Esophagus muscularis mucosa (tissue), 4 donors: ENCODE measurements around the gene ADGRV1. TPM values are rescaled to one million over a fixed set of nuclear protein-coding genes. Genes with fewer than 3 reads are reported as not detected.
"Not testable (repeated sequence)": the region's sequence is repeated elsewhere in the genome, so short reads cannot be mapped to it uniquely, and the experiment has no call there.

ENCODE experiments used
- DNase-seq: peaks from one replicate; pipeline ENCODE4 v3.0.0-alpha.2; 2017; ENCODE audit errors: extremely low spot score
- H3K27ac ChIP-seq, 4 donors: fragments of 200-600 bp; sonication (generic); replicated peaks in 1 of 4; 1 replicate in 3 of 4; 2 replicates in 1 of 4; pipeline ENCODE4 v1.5.1; 2016 to 2019; ENCODE audit warnings: mild to moderate bottlenecking in 1 of 4
- H3K27me3 ChIP-seq, 4 donors: fragments of 200-600 bp; sonication (generic); one replicate each; pipeline versions ENCODE4 v1.5.1 to v1.6.0; 2016 to 2019
- H3K36me3 ChIP-seq, 4 donors: fragments of 200-600 bp; sonication (generic); one replicate each; pipeline ENCODE4 v1.5.1; 2016 to 2019
- H3K4me1 ChIP-seq, 4 donors: fragments of 200-600 bp; sonication (generic); one replicate each; pipeline ENCODE4 v1.5.1; 2016 to 2019
- H3K4me3 ChIP-seq, 4 donors: fragments of 200-600 bp; sonication (generic); 1 replicate in 2 of 4; 2 replicates in 2 of 4; pipeline ENCODE4 v1.5.1; 2016 to 2019; ENCODE audit warnings: mild to moderate bottlenecking in 4 of 4, moderate library complexity in 1 of 4
- H3K9me3 ChIP-seq, 4 donors: fragments of 200-600 bp; sonication (generic); 1 replicate in 3 of 4; 2 replicates in 1 of 4; pipeline ENCODE4 v1.5.1; 2016 to 2019
- CTCF ChIP-seq, 3 experiments: fragments of 200-600 bp in 2 of 3; fragments of 450-650 bp in 1 of 3; sonication (generic) in 2 of 3; IDR thresholded peaks; one replicate each; pipeline ENCODE4 v1.5.1; 2017 to 2019; ENCODE audit warnings: antibody characterized with exemption in 3 of 3, mild to moderate bottlenecking in 2 of 3, moderate library complexity in 1 of 3
- EP300 ChIP-seq: sonication (generic); formaldehyde crosslinking; IDR thresholded peaks from one replicate; pipeline ENCODE4 v1.6.1; 2017; ENCODE audit warnings: antibody characterized with exemption
- POLR2A ChIP-seq: fragments of 450-650 bp; IDR thresholded peaks from one replicate; pipeline ENCODE4 v1.6.1; 2017; ENCODE audit warnings: antibody characterized with exemption, moderate library complexity, mild to moderate bottlenecking, low read depth
- POLR2AphosphoS5 ChIP-seq, 2 donors: sonication (generic); formaldehyde crosslinking; IDR thresholded peaks; one replicate each; pipeline ENCODE4 v1.6.1; 2017; ENCODE audit warnings: antibody characterized with exemption in 2 of 2
- WGBS: methylation state at CpG from one replicate; pipeline ENCODE4 v1.1.5; 2018; 5-methylcytosine and 5-hydroxymethylcytosine counted together
- intact Hi-C: fragments of 100-400 bp; cut with DNase I; formaldehyde crosslinking; loops from one replicate; pipeline ENCODE4 v1.15.1; 2023
- total RNA-seq, 4 donors: library from RNA; depleted of rRNA; stranded (reverse); fragments of >200 nt; gene quantifications; one replicate each; pipeline versions ENCODE4 v1.1.0 to v1.2.1, GENCODE V29; 2016

The ADGRV1 gene
- total RNA-seq, 4 donors from 2014 or later, result 0.42 to 1.4 (median 0.54) TPM

- intact Hi-C loops, result no loop called here
- no peak for DNase-seq
- TF ChIP-seq CTCF (IDR thresholded peaks at IDR 0.05), result no peak
- no peak for TF ChIP-seq EP300
- TF ChIP-seq POLR2AphosphoS5 (IDR thresholded peaks at IDR 0.05), result no peak
- no peak for TF ChIP-seq POLR2A
- Histone ChIP-seq H3K4me1 (no peaks in the 10 kb centered on the region), H3K4me3 (no peak overlapping the region), H3K36me3 (no peaks in the 10 kb centered on the region), H3K9me3 (no peaks in the 10 kb centered on the region), H3K27me3 (no peaks in the 10 kb centered on the region), H3K27ac (no peak overlapping the region)
- WGBS, result 69% methylated on average over 4 of the region's 4 CpGs
These were observed 251.6 kb downstream of the ADGRV1 start for GRCh38 chr5:90810211-90810610.

- no peaks in the 10 kb centered on the region for H3K36me3 ChIP-seq
- WGBS, result 93% methylated on average over 4 of the region's 4 CpGs
- intact Hi-C loops, result no loop called here
- H3K4me3 ChIP-seq, result no peak overlapping the region
- no peak for TF ChIP-seq EP300
- TF ChIP-seq CTCF (IDR thresholded peaks at IDR 0.05), result no peak
- no peak for TF ChIP-seq POLR2AphosphoS5 (IDR thresholded peaks at IDR 0.05)
- no peak for TF ChIP-seq POLR2A
- DNase-seq, result no peak
- H3K27me3 ChIP-seq, result no peaks in the 10 kb centered on the region
- no peaks in the 10 kb centered on the region for H3K9me3 ChIP-seq
- H3K27ac ChIP-seq, result no peak overlapping the region
- no peaks in the 10 kb centered on the region for H3K4me1 ChIP-seq
These were observed 254.8 kb downstream of the ADGRV1 start for GRCh38 chr5:90813392-90813791.

GRCh38 chr5:90822062-90822461, 263.5 kb downstream of the ADGRV1 start:
- H3K36me3 ChIP-seq, H3K9me3 ChIP-seq, H3K4me3 ChIP-seq, H3K27me3 ChIP-seq, DNase-seq, H3K4me1 ChIP-seq, intact Hi-C loops, H3K27ac ChIP-seq: not testable (repeated sequence)
- 90% methylated on average over 22 of the region's 26 CpGs for WGBS

GRCh38 chr5:90824436-90824835, 265.8 kb downstream of the ADGRV1 start:
- TF ChIP-seq POLR2AphosphoS5 (IDR thresholded peaks at IDR 0.05), result no peak
- TF ChIP-seq EP300, result no peak
- TF ChIP-seq POLR2A, result no peak
- no peak for TF ChIP-seq CTCF (IDR thresholded peaks at IDR 0.05)
- intact Hi-C loops, result no loop called here
- Histone ChIP-seq H3K9me3 (peaks cover 0 to 4% (median 0%) of the 10 kb centered on the region in 4 donors), H3K27ac (no peak overlapping the region), H3K4me3 (no peak overlapping the region), H3K4me1 (no peaks in the 10 kb centered on the region), H3K36me3 (no peaks in the 10 kb centered on the region), H3K27me3 (no peaks in the 10 kb centered on the region)
- WGBS, result 80% methylated on average over 3 of the region's 3 CpGs
- DNase-seq, result no peak

GRCh38 chr5:90830058-90830457, 271.5 kb downstream of the ADGRV1 start:
- TF ChIP-seq CTCF (IDR thresholded peaks at IDR 0.05), result no peak
- no peak for TF ChIP-seq EP300
- no peak for TF ChIP-seq POLR2A
- no peak for TF ChIP-seq POLR2AphosphoS5 (IDR thresholded peaks at IDR 0.05)
- intact Hi-C loops, result no loop called here
- WGBS, result 79% methylated on average over 3 of the region's 3 CpGs
- Histone ChIP-seq H3K27ac (no peak overlapping the region), H3K4me3 (no peak overlapping the region), H3K4me1 (no peaks in the 10 kb centered on the region), H3K36me3 (no peaks in the 10 kb centered on the region), H3K9me3 (peaks cover 0 to 3% (median 0%) of the 10 kb centered on the region in 4 donors), H3K27me3 (no peaks in the 10 kb centered on the region)
- no peak for DNase-seq
